GM06990 (cell line): ENCODE measurements around the gene CDH7.

ENCODE experiments used
- DNase-seq: peaks from one replicate; pipeline ENCODE4 v3.0.0-alpha.2; 2011; ENCODE audit not compliant: insufficient read length; ENCODE audit errors: extremely low read depth
- H3K27me3 ChIP-seq: replicated peaks from 2 replicates; pipeline ENCODE4 v1.6.0; 2011; ENCODE audit warnings: low read length; ENCODE audit not compliant: control insufficient read depth, insufficient read depth
- H3K36me3 ChIP-seq: 2 replicates; pipeline ENCODE4 v1.5.1; 2011; ENCODE audit warnings: low read length; ENCODE audit not compliant: control insufficient read depth, insufficient read depth
- H3K4me3 ChIP-seq: replicated peaks from 2 replicates; pipeline ENCODE4 v1.5.1; 2011; ENCODE audit warnings: low read depth, mild to moderate bottlenecking, control low read depth, low read length
- CTCF ChIP-seq: IDR thresholded peaks from 2 replicates; pipeline ENCODE4 v1.5.1; 2011; ENCODE audit warnings: low read length, control low read depth, mild to moderate bottlenecking, inconsistent platforms; ENCODE audit not compliant: insufficient read depth, poor library complexity, severe bottlenecking

Gene CDH7

GRCh38 chr18:65822826-65823225 is 72.0 kb downstream of the CDH7 start:
- Histone ChIP-seq H3K36me3 (no peaks in the 10 kb centered on the region), H3K4me3 (no peak overlapping the region), H3K27me3 (no peaks in the 10 kb centered on the region)
- TF ChIP-seq CTCF = no peak
- no peak for DNase-seq

GRCh38 chr18:65827444-65827843 is 76.6 kb downstream of the CDH7 start:
- TF ChIP-seq CTCF = no peak
- Histone ChIP-seq H3K36me3 (no peaks in the 10 kb centered on the region), H3K27me3 (no peaks in the 10 kb centered on the region), H3K4me3 (no peak overlapping the region)
- DNase-seq = no peak

GRCh38 chr18:65835881-65836280 is 85.1 kb downstream of the CDH7 start:
- no peaks in the 10 kb centered on the region for H3K27me3 ChIP-seq
- no peak for TF ChIP-seq CTCF
- no peak overlapping the region for H3K4me3 ChIP-seq
- DNase-seq = no peak
- H3K36me3 ChIP-seq = no peaks in the 10 kb centered on the region

GRCh38 chr18:65846107-65846506 is 95.3 kb downstream of the CDH7 start:
- DNase-seq = no peak
- no peaks in the 10 kb centered on the region for H3K27me3 ChIP-seq
- H3K4me3 ChIP-seq = no peak overlapping the region
- TF ChIP-seq CTCF = no peak
- H3K36me3 ChIP-seq = no peaks in the 10 kb centered on the region

GRCh38 chr18:65852273-65852672 is 101.5 kb downstream of the CDH7 start:
- Histone ChIP-seq H3K27me3 (no peaks in the 10 kb centered on the region), H3K4me3 (no peak overlapping the region), H3K36me3 (no peaks in the 10 kb centered on the region)
- TF ChIP-seq CTCF = no peak
- DNase-seq = no peak

GRCh38 chr18:65859075-65859474 is 108.3 kb downstream of the CDH7 start:
- no peak for DNase-seq
- Histone ChIP-seq H3K4me3 (no peak overlapping the region), H3K36me3 (no peaks in the 10 kb centered on the region), H3K27me3 (no peaks in the 10 kb centered on the region)
- no peak for TF ChIP-seq CTCF
